Measurements from ENCODE around the gene CAPZA1. TPM values are rescaled to one million over a fixed set of nuclear protein-coding genes. Genes with fewer than 3 reads are reported as not detected.

CAPZA1 gene
- total and polyA plus RNA-seq, 2 of the 8 experiments (the other 6 are each of a cell fraction or from before 2014, with no cell fraction given) = 48.9 to 107 TPM

- TF ChIP-seq TCF12 (IDR thresholded peaks at IDR 0.05; ENCODE audit: low read depth, low read length) (no peak), KDM5A (IDR thresholded peaks at IDR 0.05; ENCODE audit: low read length) (no peak), CBX5 (IDR thresholded peaks at IDR 0.05; ENCODE audit: low read depth, low read length) (no peak), TBP (IDR thresholded peaks at IDR 0.05; ENCODE audit: low read depth, low read length) (no peak)
Observed at GRCh38 chr1:112685913-112686312, 66.3 kb downstream of the CAPZA1 start (continued).
